Activated CD8-positive, alpha-beta memory T cell treated with anti-CD3 and anti-CD28 coated beads for 48 hours (primary cell): ENCODE results near the gene CCDC167.
"Not testable (repeated sequence)": the region's sequence is repeated elsewhere in the genome, so short reads cannot be mapped to it uniquely, and the experiment has no call there.

Source experiments
- DNase-seq, 3 experiments: peaks; one replicate each; pipeline ENCODE4 v3.0.0-alpha.2; 2020; ENCODE audit warnings: low read depth in 2 of 3, low spot score in 2 of 3

CCDC167 gene

GRCh38 chr6:37511910-37512399, 12.3 kb upstream of the CCDC167 start:
- DNase-seq: no peak

GRCh38 chr6:37511201-37511600, 11.5 kb upstream of the CCDC167 start:
- no peak for DNase-seq

- no peak for DNase-seq
Measured at GRCh38 chr6:37507690-37508421, 8.2 kb upstream of the CCDC167 start.

GRCh38 chr6:37507077-37507476, 7.4 kb upstream of the CCDC167 start:
- DNase-seq: no peak

- no peak for DNase-seq
Measured at GRCh38 chr6:37506479-37506878, 6.8 kb upstream of the CCDC167 start.

GRCh38 chr6:37504024-37504423, 4.3 kb upstream of the CCDC167 start:
- no peak for DNase-seq

GRCh38 chr6:37503309-37503965, 3.7 kb upstream of the CCDC167 start:
- DNase-seq: no peak

GRCh38 chr6:37502703-37503291, 3.1 kb upstream of the CCDC167 start:
- DNase-seq: no peak

GRCh38 chr6:37501632-37502491, 2.2 kb upstream of the CCDC167 start:
- DNase-seq: no peak

GRCh38 chr6:37500904-37501303, 1.2 kb upstream of the CCDC167 start:
- not testable (repeated sequence) for DNase-seq

GRCh38 chr6:37500294-37500608, 558 bp upstream of the CCDC167 start:
- DNase-seq: no peak

- no peak for DNase-seq
Measured at GRCh38 chr6:37496951-37497885, 2.5 kb downstream of the CCDC167 start.

- no peak for DNase-seq
Measured at GRCh38 chr6:37495244-37495934, 4.3 kb downstream of the CCDC167 start.

GRCh38 chr6:37493661-37493995, 6.1 kb downstream of the CCDC167 start:
- no peak for DNase-seq

- DNase-seq: no peak
Measured at GRCh38 chr6:37492991-37493660, 6.6 kb downstream of the CCDC167 start.

GRCh38 chr6:37492236-37492972, 7.3 kb downstream of the CCDC167 start:
- DNase-seq: no peak

GRCh38 chr6:37491830-37492208, 7.9 kb downstream of the CCDC167 start:
- DNase-seq: no peak

- DNase-seq: no peak
Measured at GRCh38 chr6:37491171-37491829, 8.4 kb downstream of the CCDC167 start.
